Measurements from ENCODE around the gene OR8A1.
"Not testable (repeated sequence)": the region's sequence is repeated elsewhere in the genome, so short reads cannot be mapped to it uniquely, and the experiment has no call there.

The OR8A1 gene

DNA sequence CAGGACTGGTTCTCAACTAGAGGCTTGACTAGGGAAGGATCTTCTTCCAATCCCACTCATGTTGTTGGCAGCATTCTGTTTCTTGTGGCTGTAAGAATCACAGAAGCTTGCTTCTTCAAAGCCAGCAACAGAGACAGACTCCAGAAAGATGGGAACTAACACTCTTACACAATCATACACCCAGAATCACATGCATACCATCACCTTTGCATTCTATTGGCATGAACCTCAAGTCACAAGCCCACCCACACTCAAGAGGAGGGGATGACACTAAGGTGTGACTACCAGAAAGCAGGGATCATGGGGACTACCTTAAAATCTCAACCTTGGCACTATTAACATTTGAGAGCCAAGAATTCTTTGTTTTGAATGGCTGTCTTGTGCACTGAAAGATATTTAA, 27.8 kb downstream of the OR8A1 start:
- no peak for DNase-seq

DNA sequence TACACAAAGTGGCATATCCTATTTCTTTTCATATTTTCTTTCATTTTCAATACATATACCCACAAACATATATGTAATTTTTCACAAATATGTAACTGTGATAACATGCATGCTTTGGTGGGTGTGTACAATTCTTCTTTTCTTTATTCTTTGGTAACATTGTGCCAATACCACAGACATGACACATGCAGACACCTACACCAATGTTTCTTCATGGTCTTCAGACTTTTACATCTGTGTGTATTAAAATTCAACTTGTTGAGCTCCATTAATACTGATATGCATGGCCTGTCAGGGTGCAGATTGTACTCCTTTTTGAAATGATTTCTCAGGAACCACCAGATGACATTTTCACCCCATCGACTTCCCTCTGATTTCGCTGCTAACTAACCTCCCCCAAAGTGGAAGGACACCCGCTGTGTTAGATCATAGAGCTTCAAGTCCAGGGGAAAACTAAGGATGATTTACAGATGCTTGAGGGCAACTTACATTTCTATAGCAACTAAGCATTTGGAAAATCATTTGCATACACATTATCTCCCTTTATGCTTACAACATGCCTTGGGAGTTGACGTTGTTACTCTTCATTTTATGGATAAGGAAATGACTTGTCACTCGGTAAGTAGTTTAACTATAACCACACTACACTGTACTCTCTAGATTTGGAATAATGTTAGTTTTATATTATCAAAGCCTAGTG, 31.0 kb downstream of the OR8A1 start:
- DNase-seq, result no peak

DNA sequence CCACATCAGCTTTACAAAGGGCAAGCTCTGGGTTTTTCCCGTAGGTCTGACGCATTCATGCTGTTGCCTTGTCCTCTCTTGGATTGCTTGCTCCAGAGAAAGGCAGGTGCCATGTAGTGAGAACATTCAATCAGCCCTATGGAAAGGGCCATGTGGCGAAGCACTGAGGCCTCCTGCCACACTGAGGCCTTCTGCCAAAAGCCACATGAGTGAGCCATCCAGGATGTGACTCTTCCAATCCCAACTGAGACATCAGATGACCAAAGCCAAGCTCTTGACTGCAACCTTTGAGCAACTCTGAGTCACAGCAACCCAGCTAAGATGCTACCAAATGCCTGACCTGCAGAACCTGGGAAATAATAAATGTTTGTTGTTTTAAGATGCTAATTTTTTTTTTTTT, 32.4 kb downstream of the OR8A1 start:
- no peak for DNase-seq

DNA sequence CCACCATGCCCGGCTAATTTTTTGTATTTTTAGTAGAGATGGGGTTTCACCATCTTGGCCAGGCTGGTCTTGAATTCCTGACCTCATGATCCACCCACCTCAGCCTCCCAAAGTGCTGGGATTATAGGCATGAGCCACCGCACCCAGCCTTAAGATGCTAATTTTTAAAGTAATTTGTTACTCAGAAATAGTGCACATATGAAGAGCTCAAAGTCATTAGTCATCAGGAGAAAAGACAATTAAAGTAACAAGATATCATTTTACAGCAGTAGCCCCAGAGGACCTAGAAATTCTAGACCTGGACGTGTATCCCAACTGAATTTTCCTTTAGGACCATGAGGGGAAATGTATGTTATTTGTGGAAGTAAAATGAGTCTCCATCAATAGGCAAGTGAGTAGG, 32.9 kb downstream of the OR8A1 start:
- not testable (repeated sequence) for DNase-seq

DNA sequence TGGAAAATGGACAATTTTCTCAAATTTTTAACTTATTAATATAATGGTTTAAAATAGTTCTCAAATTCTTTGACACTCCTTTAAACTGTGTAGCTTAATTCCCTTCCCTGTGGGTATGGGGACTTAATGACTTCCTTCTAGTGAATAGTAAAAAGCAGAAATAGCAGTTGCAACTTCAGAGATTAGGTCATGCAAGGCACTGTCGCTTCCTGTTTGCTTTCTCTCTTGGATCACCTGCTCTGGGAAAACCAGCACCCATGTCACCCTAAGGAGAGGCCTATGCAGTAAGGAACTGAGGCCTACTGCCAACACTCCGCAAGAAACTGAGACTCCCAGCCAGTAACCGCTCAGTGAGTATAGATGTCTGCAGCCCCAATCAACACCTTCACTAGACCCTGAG, 35.9 kb downstream of the OR8A1 start:
- no peak for DNase-seq

DNA sequence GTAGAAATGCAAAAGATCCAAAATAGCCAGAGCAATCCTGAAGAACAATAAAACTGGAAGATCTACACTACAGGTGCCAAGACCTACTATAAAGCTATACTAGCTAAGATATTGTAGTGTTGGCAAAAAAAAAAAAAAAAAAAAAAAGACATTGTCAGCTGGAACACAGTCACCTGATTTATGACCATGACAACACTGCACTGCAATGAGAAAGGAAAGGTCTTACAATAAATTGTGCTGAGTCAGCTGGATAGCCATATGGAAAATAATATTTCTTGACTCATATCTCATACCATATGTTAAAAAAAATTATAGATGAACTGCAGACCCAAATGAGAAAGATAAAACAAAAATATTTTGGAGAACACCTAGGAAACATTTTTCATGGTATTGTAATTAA, 38.4 kb downstream of the OR8A1 start:
- DNase-seq, result no peak

DNA sequence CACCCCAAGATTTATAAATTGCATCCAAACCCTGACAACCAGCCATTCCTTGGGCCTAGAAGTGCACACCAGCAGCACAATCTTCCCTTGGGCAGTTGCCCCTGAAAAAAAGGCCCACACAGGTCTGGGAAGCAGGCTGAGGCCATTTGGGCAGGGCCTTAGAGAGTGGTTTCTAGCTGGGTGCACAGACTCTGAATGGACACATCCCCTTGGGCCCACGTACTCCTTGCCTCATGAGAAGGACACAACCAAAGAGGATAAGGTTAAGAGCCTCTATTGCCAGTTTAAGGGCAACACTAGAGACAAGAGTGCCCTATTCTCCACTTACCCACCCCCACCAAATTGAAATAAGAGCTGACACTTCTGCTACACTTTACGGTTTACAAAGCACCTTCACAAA, 40.5 kb downstream of the OR8A1 start:
- no peak for DNase-seq

DNA sequence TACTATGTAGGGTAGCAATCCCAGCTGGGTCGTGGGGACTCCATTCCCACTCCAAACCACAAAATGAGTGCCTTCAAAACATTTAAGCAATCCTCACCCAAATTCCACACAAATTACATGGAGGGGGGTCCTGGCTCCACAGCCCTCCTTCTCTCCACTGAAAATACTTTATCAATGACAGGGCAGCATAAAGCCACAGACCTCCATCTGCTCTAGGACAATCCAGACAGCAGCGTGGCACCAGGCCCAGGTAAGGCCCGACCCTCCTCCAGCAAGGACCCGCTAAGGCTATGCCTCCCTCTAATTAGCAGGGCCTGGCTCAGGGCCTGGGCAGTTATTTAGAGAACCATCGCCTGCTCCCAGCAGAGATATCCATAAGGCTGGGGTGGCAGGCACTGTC, 41.3 kb downstream of the OR8A1 start, which contains the start of gene PANX3:
Gene PANX3, plus strand, starts transcription at position 365 of the 400 bp plus-strand sequence. CDS start 129 bp downstream, outside the sequence.
- no peak for DNase-seq

DNA sequence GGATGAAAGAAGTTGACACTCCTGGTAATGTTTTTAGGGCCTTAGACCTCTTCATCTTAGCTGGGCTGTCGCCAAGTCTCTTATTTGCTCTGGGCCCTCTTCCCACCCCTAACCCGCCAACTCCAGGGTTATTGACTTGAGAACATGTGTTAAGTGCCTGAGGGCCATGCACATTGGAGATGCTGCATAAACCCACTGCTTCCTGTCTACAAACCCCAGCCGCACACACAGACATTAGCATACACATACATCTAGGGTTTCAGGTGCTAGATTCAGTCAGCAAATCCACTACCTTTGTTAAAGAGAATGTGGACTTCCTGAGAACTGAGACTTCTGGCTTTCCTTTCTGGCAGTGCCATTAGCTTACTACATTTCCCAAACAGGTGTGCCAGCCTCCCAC, 42.2 kb downstream of the OR8A1 start:
- DNase-seq, result no peak

DNA sequence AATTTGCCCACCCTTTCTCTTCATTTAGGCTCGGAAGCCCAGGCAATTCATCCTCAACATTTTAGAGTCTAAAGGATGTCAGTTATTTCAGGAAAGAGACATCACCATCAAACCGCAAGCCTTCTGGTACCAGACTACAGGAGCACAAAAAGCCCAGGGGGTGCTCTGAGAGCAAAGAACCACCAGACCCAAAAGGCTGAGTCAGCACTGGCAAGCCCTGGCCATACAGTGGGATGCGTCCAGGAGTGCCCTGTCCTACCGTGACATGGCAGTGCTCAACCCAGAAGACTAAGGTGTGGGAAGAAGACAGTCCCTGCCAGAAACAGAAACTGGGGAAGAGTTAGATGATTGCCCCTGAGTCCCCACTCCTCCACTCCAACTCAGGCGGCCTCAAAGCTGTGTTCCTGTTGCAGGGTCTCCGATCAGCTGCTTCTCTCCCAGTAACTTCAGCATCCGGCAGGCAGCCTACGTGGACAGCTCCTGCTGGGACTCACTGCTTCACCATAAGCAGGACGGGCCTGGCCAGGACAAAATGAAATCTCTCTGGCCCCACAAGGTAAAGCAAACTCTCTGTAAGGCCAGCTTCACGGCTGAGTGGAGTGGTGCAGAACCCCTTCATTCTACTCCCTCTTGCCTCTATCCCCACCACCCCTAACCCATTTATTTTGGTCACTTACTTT, 42.9 kb downstream of the OR8A1 start:
- no peak for DNase-seq

DNA sequence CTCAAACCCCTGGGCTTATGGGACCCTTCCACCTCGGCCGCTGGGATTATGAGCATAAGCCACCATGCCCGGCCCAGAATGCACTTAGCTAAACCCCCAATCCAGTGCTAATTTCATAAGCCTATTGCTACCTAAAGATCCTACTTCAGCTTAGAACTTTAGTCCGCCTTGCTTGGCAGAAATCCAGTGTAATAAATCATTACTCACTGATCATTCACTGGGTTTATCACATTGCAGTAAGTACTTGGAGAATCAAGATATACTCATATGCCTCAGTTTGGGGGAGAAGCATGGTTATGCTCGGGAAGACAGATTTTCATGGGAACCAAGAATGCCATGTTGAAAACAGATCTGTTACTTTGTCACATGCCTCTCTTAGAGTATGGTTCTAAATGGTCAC, 49.1 kb downstream of the OR8A1 start:
- DNase-seq, result no peak

Measured in stimulated activated naive CD4-positive, alpha-beta T cell treated with Interleukin-2 at 50 U/mL for 16 hours (primary cell).